Upper lobe of left lung (tissue), 4 donors: ENCODE results near the gene COL23A1.

ENCODE experiments used
- EP300 ChIP-seq, 4 donors: sonication (generic); formaldehyde crosslinking; IDR thresholded peaks; one replicate each; pipeline ENCODE4 v1.5.1; 2017; ENCODE audit warnings: antibody characterized with exemption in 4 of 4, control low read depth in 2 of 4
- POLR2AphosphoS5 ChIP-seq, 2 donors: sonication (generic); formaldehyde crosslinking; IDR thresholded peaks; one replicate each; pipeline ENCODE4 v1.5.1; 2017; ENCODE audit warnings: antibody characterized with exemption in 2 of 2
- TF ChIP-seq, protein P1 (sequence below), 6 experiments: fragments of 450-650 bp in 4 of 6; fragments of 200-600 bp in 2 of 6; sonication (generic) in 2 of 6; IDR thresholded peaks; one replicate each; pipeline ENCODE4 v1.5.1; 2016 to 2019; ENCODE audit warnings: antibody characterized with exemption in 6 of 6

DNA sequence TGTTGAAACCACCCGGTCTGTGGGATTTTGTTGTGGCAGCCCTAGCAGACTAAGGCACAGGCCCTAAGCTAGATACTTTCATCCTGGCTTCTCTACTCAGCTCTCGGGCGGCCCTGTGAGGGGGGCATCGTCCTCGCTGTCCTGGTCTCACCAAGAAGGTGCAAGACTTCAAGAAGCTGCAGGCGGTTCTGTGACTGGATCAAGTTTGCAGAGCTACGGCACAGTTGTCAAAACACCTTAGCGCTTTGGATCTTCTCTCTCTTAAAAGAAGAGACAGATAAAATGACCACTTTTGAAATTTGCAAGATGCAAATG is 238.2 kb downstream of the COL23A1 start:
- TF ChIP-seq, protein P1, sequence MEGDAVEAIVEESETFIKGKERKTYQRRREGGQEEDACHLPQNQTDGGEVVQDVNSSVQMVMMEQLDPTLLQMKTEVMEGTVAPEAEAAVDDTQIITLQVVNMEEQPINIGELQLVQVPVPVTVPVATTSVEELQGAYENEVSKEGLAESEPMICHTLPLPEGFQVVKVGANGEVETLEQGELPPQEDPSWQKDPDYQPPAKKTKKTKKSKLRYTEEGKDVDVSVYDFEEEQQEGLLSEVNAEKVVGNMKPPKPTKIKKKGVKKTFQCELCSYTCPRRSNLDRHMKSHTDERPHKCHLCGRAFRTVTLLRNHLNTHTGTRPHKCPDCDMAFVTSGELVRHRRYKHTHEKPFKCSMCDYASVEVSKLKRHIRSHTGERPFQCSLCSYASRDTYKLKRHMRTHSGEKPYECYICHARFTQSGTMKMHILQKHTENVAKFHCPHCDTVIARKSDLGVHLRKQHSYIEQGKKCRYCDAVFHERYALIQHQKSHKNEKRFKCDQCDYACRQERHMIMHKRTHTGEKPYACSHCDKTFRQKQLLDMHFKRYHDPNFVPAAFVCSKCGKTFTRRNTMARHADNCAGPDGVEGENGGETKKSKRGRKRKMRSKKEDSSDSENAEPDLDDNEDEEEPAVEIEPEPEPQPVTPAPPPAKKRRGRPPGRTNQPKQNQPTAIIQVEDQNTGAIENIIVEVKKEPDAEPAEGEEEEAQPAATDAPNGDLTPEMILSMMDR (IDR thresholded peaks at IDR 0.05), result no peak
- no peak for TF ChIP-seq EP300 (IDR thresholded peaks at IDR 0.05)
- no peak for TF ChIP-seq POLR2AphosphoS5 (IDR thresholded peaks at IDR 0.05)
